Prostate gland (tissue), 2 donors: Measurements from ENCODE around the gene ARHGAP9. TPM values are rescaled to one million over a fixed set of nuclear protein-coding genes. Genes with fewer than 3 reads are reported as not detected.
"Not testable (repeated sequence)": the region's sequence is repeated elsewhere in the genome, so short reads cannot be mapped to it uniquely, and the experiment has no call there.

Source experiments
- DNase-seq: peaks from one replicate; pipeline ENCODE4 v3.0.0-alpha.2; 2019; ENCODE audit warnings: low spot score
- H3K27ac ChIP-seq, 2 donors: fragments of 200-600 bp; sonication (generic); 2 replicates each; pipeline ENCODE4 v1.5.1; 2017 to 2019
- H3K27me3 ChIP-seq: fragments of 200-600 bp; sonication (generic); replicated peaks from 2 replicates; pipeline ENCODE4 v1.5.1; 2019; ENCODE audit not compliant: insufficient read depth
- H3K36me3 ChIP-seq, 2 donors: fragments of 200-600 bp; sonication (generic); 1 replicate in 1 of 2; 2 replicates in 1 of 2; pipeline versions ENCODE4 v1.5.1 to v1.8.1; 2017 to 2019
- H3K4me1 ChIP-seq: fragments of 200-600 bp; sonication (generic); replicated peaks from 2 replicates; pipeline ENCODE4 v1.5.1; 2019
- H3K4me3 ChIP-seq, 2 donors: fragments of 200-600 bp; sonication (generic); 2 replicates each; pipeline ENCODE4 v1.5.1; 2017 to 2019
- H3K9me3 ChIP-seq: fragments of 200-600 bp; sonication (generic); 2 replicates; pipeline ENCODE4 v1.5.1; 2017
- CTCF ChIP-seq, 4 experiments: fragments of 200-600 bp in 2 of 4; fragments of 450-650 bp in 2 of 4; sonication (generic) in 2 of 4; IDR thresholded peaks; 1 replicate in 3 of 4; 2 replicates in 1 of 4; pipeline ENCODE4 v1.5.1; 2016 to 2019; ENCODE audit warnings: antibody characterized with exemption in 4 of 4, mild to moderate bottlenecking in 2 of 4, moderate library complexity in 2 of 4
- POLR2A ChIP-seq: fragments of 450-650 bp; IDR thresholded peaks from one replicate; pipeline ENCODE4 v1.6.1; 2016; ENCODE audit warnings: antibody characterized with exemption, mild to moderate bottlenecking
- POLR2AphosphoS5 ChIP-seq: sonication (generic); formaldehyde crosslinking; IDR thresholded peaks from one replicate; pipeline ENCODE4 v1.6.1; 2017; ENCODE audit warnings: antibody characterized with exemption
- WGBS: methylation state at CpG from one replicate; pipeline ENCODE4 v1.1.5; 2018; 5-methylcytosine and 5-hydroxymethylcytosine counted together
- intact Hi-C: fragments of 100-400 bp; cut with DNase I; formaldehyde crosslinking; loops from one replicate; pipeline ENCODE4 v1.14.2; 2022
- total RNA-seq, 2 donors: library from RNA; depleted of rRNA; stranded (reverse); fragments of >200 nt; gene quantifications; one replicate each; pipeline ENCODE4 v1.1.0, GENCODE V29; 2016

Gene ARHGAP9
- total RNA-seq, 2 donors from 2014 or later = 3.5 to 13.6 TPM

GRCh38 chr12:57519796-57520052 lies 40.1 kb upstream of the ARHGAP9 start:
- no peaks in the 10 kb centered on the region for H3K9me3 ChIP-seq
- H3K4me1 ChIP-seq = peaks cover 19% of the 10 kb centered on the region
- no peaks in the 10 kb centered on the region for H3K27me3 ChIP-seq
- no peak for DNase-seq
- peak overlapping the region; percentile 99 for H3K27ac ChIP-seq
- TF ChIP-seq POLR2AphosphoS5 = no peak
- TF ChIP-seq CTCF (IDR thresholded peaks at IDR 0.05) = no peak
- no peak for TF ChIP-seq POLR2A
- H3K4me3 ChIP-seq = peak overlapping the region; percentile 83 to 87
- WGBS = 0% methylated on average over 8 of the region's 8 CpGs
- no peaks in the 10 kb centered on the region for H3K36me3 ChIP-seq
- intact Hi-C loops = loop anchor here (5.0 kb wide), 1 partner anchor 88 kb away; no protein-coding TSS in a partner anchor

GRCh38 chr12:57518920-57519795 lies 39.5 kb upstream of the ARHGAP9 start:
- WGBS = 29% methylated on average over 7 of the region's 7 CpGs
- peak overlapping the region; percentile 99 for H3K27ac ChIP-seq
- no peaks in the 10 kb centered on the region for H3K36me3 ChIP-seq
- peaks cover 14% of the 10 kb centered on the region for H3K4me1 ChIP-seq
- H3K4me3 ChIP-seq = peak overlapping the region; percentile 83 to 87
- H3K9me3 ChIP-seq = no peaks in the 10 kb centered on the region
- TF ChIP-seq POLR2A = no peak
- no peak for TF ChIP-seq CTCF (IDR thresholded peaks at IDR 0.05)
- no peak for TF ChIP-seq POLR2AphosphoS5
- intact Hi-C loops = no loop called here
- DNase-seq = no peak
- no peaks in the 10 kb centered on the region for H3K27me3 ChIP-seq

- peaks cover 5% of the 10 kb centered on the region for H3K4me1 ChIP-seq
- no peaks in the 10 kb centered on the region for H3K27me3 ChIP-seq
- no peak for TF ChIP-seq CTCF (IDR thresholded peaks at IDR 0.05)
- no peak for TF ChIP-seq POLR2AphosphoS5
- TF ChIP-seq POLR2A = no peak
- H3K27ac ChIP-seq = peak overlapping the region; percentile 99
- no peaks in the 10 kb centered on the region for H3K36me3 ChIP-seq
- intact Hi-C loops = no loop called here
- peak overlapping the region in 1 of 2 donors; percentile 83 for H3K4me3 ChIP-seq
- 82% methylated on average over 8 of the region's 8 CpGs for WGBS
- H3K9me3 ChIP-seq = no peaks in the 10 kb centered on the region
- DNase-seq = no peak
These were observed 38.7 kb upstream of the ARHGAP9 start for GRCh38 chr12:57518176-57518919.

- H3K36me3 ChIP-seq, H3K9me3 ChIP-seq, H3K4me1 ChIP-seq, DNase-seq, intact Hi-C loops, H3K27me3 ChIP-seq, H3K4me3 ChIP-seq: not testable (repeated sequence)
- 85% methylated on average over 10 of the region's 10 CpGs for WGBS
- peak overlapping the region; percentile 99 for H3K27ac ChIP-seq
These were observed 38.1 kb upstream of the ARHGAP9 start for GRCh38 chr12:57517718-57518117.

- no peaks in the 10 kb centered on the region for H3K9me3 ChIP-seq
- H3K36me3 ChIP-seq = peaks cover 0 to 3% of the 10 kb centered on the region in 2 donors
- peaks cover 5% of the 10 kb centered on the region for H3K4me1 ChIP-seq
- intact Hi-C loops = no loop called here
- H3K4me3 ChIP-seq = no peak overlapping the region
- H3K27me3 ChIP-seq = no peaks in the 10 kb centered on the region
- TF ChIP-seq POLR2A = no peak
- TF ChIP-seq POLR2AphosphoS5 = no peak
- no peak for TF ChIP-seq CTCF (IDR thresholded peaks at IDR 0.05)
- H3K27ac ChIP-seq = peak overlapping the region; percentile 99
- 6% methylated on average over 1 of the region's 1 CpG for WGBS
- peak; percentile 29 for DNase-seq
These were observed 37.5 kb upstream of the ARHGAP9 start for GRCh38 chr12:57517187-57517586.
